ENCODE data around the gene UROC1.

Gene UROC1

GRCh38 chr3:126555795-126556636 lies 38.4 kb upstream of the UROC1 start:
- H3K9ac ChIP-seq (ENCODE audit: insufficient read length, low read depth): no peak overlapping the region
- H3K9me3 ChIP-seq (ENCODE audit: insufficient read depth, low read length): no peaks in the 10 kb centered on the region
- peaks cover 11% of the 10 kb centered on the region for H3K4me1 ChIP-seq (ENCODE audit: insufficient read depth, insufficient read length)
- DNase-seq (ENCODE audit: low read depth, low spot score): no peak
- no peaks in the 10 kb centered on the region for H3K36me3 ChIP-seq (ENCODE audit: insufficient read depth, insufficient read length, low read length)
- no peak for TF ChIP-seq SUZ12 (IDR thresholded peaks at IDR 0.05; ENCODE audit: extremely low read depth, insufficient read depth, insufficient read length)
- no peak for TF ChIP-seq YY1 (IDR thresholded peaks at IDR 0.05; ENCODE audit: insufficient read depth, insufficient read length)
- no peak for TF ChIP-seq ZNF274 (IDR thresholded peaks at IDR 0.05; ENCODE audit: low read depth, low read length)
- H3K27me3 ChIP-seq (ENCODE audit: insufficient read depth, insufficient read length): peaks cover 11% of the 10 kb centered on the region
- no peak overlapping the region for H3K4me3 ChIP-seq (ENCODE audit: insufficient read length, low read depth)

GRCh38 chr3:126554560-126555525 lies 37.3 kb upstream of the UROC1 start:
- no peak for DNase-seq (ENCODE audit: low read depth, low spot score)
- TF ChIP-seq ZNF274 (IDR thresholded peaks at IDR 0.05; ENCODE audit: low read depth, low read length): no peak
- TF ChIP-seq SUZ12 (IDR thresholded peaks at IDR 0.05; ENCODE audit: extremely low read depth, insufficient read depth, insufficient read length): no peak
- TF ChIP-seq YY1 (IDR thresholded peaks at IDR 0.05; ENCODE audit: insufficient read depth, insufficient read length): no peak
- H3K36me3 ChIP-seq (ENCODE audit: insufficient read depth, insufficient read length, low read length): no peaks in the 10 kb centered on the region
- H3K27me3 ChIP-seq (ENCODE audit: insufficient read depth, insufficient read length): peaks cover 14% of the 10 kb centered on the region
- H3K4me1 ChIP-seq (ENCODE audit: insufficient read depth, insufficient read length): peaks cover 23% of the 10 kb centered on the region
- H3K9me3 ChIP-seq (ENCODE audit: insufficient read depth, low read length): no peaks in the 10 kb centered on the region
- H3K4me3 ChIP-seq (ENCODE audit: insufficient read length, low read depth): no peak overlapping the region
- no peak overlapping the region for H3K9ac ChIP-seq (ENCODE audit: insufficient read length, low read depth)

- no peak overlapping the region for H3K4me3 ChIP-seq (ENCODE audit: insufficient read length, low read depth)
- peaks cover 28% of the 10 kb centered on the region for H3K4me1 ChIP-seq (ENCODE audit: insufficient read depth, insufficient read length)
Observed at GRCh38 chr3:126553284-126554084, 35.9 kb upstream of the UROC1 start.

GRCh38 chr3:126552688-126553283 lies 35.2 kb upstream of the UROC1 start:
- Histone ChIP-seq H3K4me3 (ENCODE audit: insufficient read length, low read depth) (no peak overlapping the region), H3K9ac (ENCODE audit: insufficient read length, low read depth) (no peak overlapping the region), H3K4me1 (ENCODE audit: insufficient read depth, insufficient read length) (peaks cover 28% of the 10 kb centered on the region), H3K36me3 (ENCODE audit: insufficient read depth, insufficient read length, low read length) (no peaks in the 10 kb centered on the region), H3K9me3 (ENCODE audit: insufficient read depth, low read length) (no peaks in the 10 kb centered on the region), H3K27me3 (ENCODE audit: insufficient read depth, insufficient read length) (peaks cover 25% of the 10 kb centered on the region)
- DNase-seq (ENCODE audit: low read depth, low spot score): no peak
- no peak for TF ChIP-seq SUZ12 (IDR thresholded peaks at IDR 0.05; ENCODE audit: extremely low read depth, insufficient read depth, insufficient read length)
- TF ChIP-seq ZNF274 (IDR thresholded peaks at IDR 0.05; ENCODE audit: low read depth, low read length): no peak

More at GRCh38 chr3:126553284-126554084, 35.9 kb upstream of the UROC1 start:
- TF ChIP-seq YY1 (IDR thresholded peaks at IDR 0.05; ENCODE audit: insufficient read depth, insufficient read length): no peak
- TF ChIP-seq ZNF274 (IDR thresholded peaks at IDR 0.05; ENCODE audit: low read depth, low read length): no peak
- TF ChIP-seq SUZ12 (IDR thresholded peaks at IDR 0.05; ENCODE audit: extremely low read depth, insufficient read depth, insufficient read length): no peak
- no peak for DNase-seq (ENCODE audit: low read depth, low spot score)
- H3K36me3 ChIP-seq (ENCODE audit: insufficient read depth, insufficient read length, low read length): no peaks in the 10 kb centered on the region
- peaks cover 20% of the 10 kb centered on the region for H3K27me3 ChIP-seq (ENCODE audit: insufficient read depth, insufficient read length)
- no peaks in the 10 kb centered on the region for H3K9me3 ChIP-seq (ENCODE audit: insufficient read depth, low read length)
- H3K9ac ChIP-seq (ENCODE audit: insufficient read length, low read depth): no peak overlapping the region

GRCh38 chr3:126551839-126552687 lies 34.5 kb upstream of the UROC1 start:
- TF ChIP-seq SUZ12 (IDR thresholded peaks at IDR 0.05; ENCODE audit: extremely low read depth, insufficient read depth, insufficient read length): no peak
- TF ChIP-seq ZNF274 (IDR thresholded peaks at IDR 0.05; ENCODE audit: low read depth, low read length): no peak
- H3K36me3 ChIP-seq (ENCODE audit: insufficient read depth, insufficient read length, low read length): no peaks in the 10 kb centered on the region
- no peak overlapping the region for H3K9ac ChIP-seq (ENCODE audit: insufficient read length, low read depth)
- H3K9me3 ChIP-seq (ENCODE audit: insufficient read depth, low read length): no peaks in the 10 kb centered on the region
- H3K4me1 ChIP-seq (ENCODE audit: insufficient read depth, insufficient read length): peaks cover 28% of the 10 kb centered on the region
- no peak for DNase-seq (ENCODE audit: low read depth, low spot score)
- H3K27me3 ChIP-seq (ENCODE audit: insufficient read depth, insufficient read length): peaks cover 32% of the 10 kb centered on the region
- no peak overlapping the region for H3K4me3 ChIP-seq (ENCODE audit: insufficient read length, low read depth)

Measured in NT2/D1 (cell line).